Measurements from ENCODE around the gene AKT1.

AKT1 gene

GRCh38 chr14:104821229-104821945, 25.8 kb upstream of the AKT1 start:
- DNase-seq (ENCODE audit: low spot score), result no peak
- no peak overlapping the region for H2BK15ac ChIP-seq (ENCODE audit: low read length)

GRCh38 chr14:104820669-104821228, 25.2 kb upstream of the AKT1 start:
- Histone ChIP-seq H3K36me3 (replicated peaks in 1 of 2; ENCODE audit: control insufficient read depth in 2 of 2, insufficient read depth in 2 of 2, low read length in 2 of 2) (peaks cover 0 to 11% of the 10 kb centered on the region in 2 donors), H3K9me3 (replicated peaks in 1 of 2; ENCODE audit: control insufficient read depth in 2 of 2, insufficient read depth in 1 of 2, low read depth in 1 of 2, low read length in 2 of 2) (peaks cover 5 to 7% of the 10 kb centered on the region in 2 donors), H3K23ac (ENCODE audit: low read depth, low read length, poor library complexity) (no peak overlapping the region), H2BK12ac (ENCODE audit: low read length) (no peak overlapping the region), H2BK120ac (ENCODE audit: low read depth, low read length) (no peak overlapping the region), H3K4me3 (ENCODE audit: low read length in 2 of 2) (no peak overlapping the region), H2BK5ac (ENCODE audit: low read length) (no peak overlapping the region), H3K4me1 (ENCODE audit: control insufficient read depth in 2 of 2, insufficient read depth in 1 of 2, low read depth in 1 of 2, low read length in 2 of 2) (peaks cover 3 to 4% of the 10 kb centered on the region in 2 donors), H2AK5ac (ENCODE audit: low read depth, low read length) (no peak overlapping the region), H3K79me1 (ENCODE audit: low read depth, low read length) (no peaks in the 10 kb centered on the region), H3K27ac (replicated peaks; ENCODE audit: low read length) (no peak overlapping the region), H3K4me2 (ENCODE audit: insufficient read depth, low read length, poor library complexity, severe bottlenecking) (no peak overlapping the region), H4K8ac (ENCODE audit: low read depth, low read length) (peak overlapping the region; percentile 84), H3K9ac (ENCODE audit: low read depth, low read length, poor library complexity) (no peak overlapping the region), H3K4ac (ENCODE audit: low read length) (no peak overlapping the region), H3K27me3 (ENCODE audit: control insufficient read depth in 3 of 3, insufficient read depth in 3 of 3, low read depth in 1 of 3, low read length in 3 of 3) (peaks cover 2 to 16% (median 3%) of the 10 kb centered on the region in 3 experiments), H2AFZ (ENCODE audit: low read length) (no peak overlapping the region), H4K91ac (ENCODE audit: low read depth, low read length, poor library complexity) (no peak overlapping the region), H3K18ac (ENCODE audit: low read length) (no peak overlapping the region), H3K14ac (ENCODE audit: low read length) (no peak overlapping the region), H2BK15ac (ENCODE audit: low read length) (no peak overlapping the region)
- DNase-seq (ENCODE audit: low spot score), result no peak
- no CpG with 5 or more reads among the region's 22 CpGs for WGBS, 2 donors (ENCODE audit: extremely low coverage in 2 of 2, insufficient read length in 2 of 2, insufficient replicate concordance in 1 of 2)

More at GRCh38 chr14:104821229-104821945, 25.8 kb upstream of the AKT1 start:
- WGBS, 2 donors (ENCODE audit: extremely low coverage in 2 of 2, insufficient read length in 2 of 2, insufficient replicate concordance in 1 of 2), result no CpG with 5 or more reads among the region's 23 CpGs
- peak overlapping the region; percentile 14 for H2AK5ac ChIP-seq (ENCODE audit: low read depth, low read length)
- no peak overlapping the region for H2BK120ac ChIP-seq (ENCODE audit: low read depth, low read length)
- peaks cover 2 to 21% (median 4%) of the 10 kb centered on the region in 3 experiments for H3K27me3 ChIP-seq (ENCODE audit: control insufficient read depth in 3 of 3, insufficient read depth in 3 of 3, low read depth in 1 of 3, low read length in 3 of 3)
- no peak overlapping the region for H2AFZ ChIP-seq (ENCODE audit: low read length)
- no peak overlapping the region for H3K27ac ChIP-seq (replicated peaks; ENCODE audit: low read length)
- no peak overlapping the region for H4K91ac ChIP-seq (ENCODE audit: low read depth, low read length, poor library complexity)
- no peak overlapping the region for H3K4ac ChIP-seq (ENCODE audit: low read length)
- no peaks in the 10 kb centered on the region for H3K79me1 ChIP-seq (ENCODE audit: low read depth, low read length)
- H2BK12ac ChIP-seq (ENCODE audit: low read length), result no peak overlapping the region
- H3K4me1 ChIP-seq (ENCODE audit: control insufficient read depth in 2 of 2, insufficient read depth in 1 of 2, low read depth in 1 of 2, low read length in 2 of 2), result peaks cover 3 to 6% of the 10 kb centered on the region in 2 donors
- H2BK5ac ChIP-seq (ENCODE audit: low read length), result no peak overlapping the region
- no peak overlapping the region for H3K4me2 ChIP-seq (ENCODE audit: insufficient read depth, low read length, poor library complexity, severe bottlenecking)
- peak overlapping the region; percentile 60 for H3K23ac ChIP-seq (ENCODE audit: low read depth, low read length, poor library complexity)
- H3K4me3 ChIP-seq (ENCODE audit: low read length in 2 of 2), result no peak overlapping the region
- peaks cover 5 to 7% of the 10 kb centered on the region in 2 donors for H3K9me3 ChIP-seq (replicated peaks in 1 of 2; ENCODE audit: control insufficient read depth in 2 of 2, insufficient read depth in 1 of 2, low read depth in 1 of 2, low read length in 2 of 2)
- H4K8ac ChIP-seq (ENCODE audit: low read depth, low read length), result peak overlapping the region; percentile 84
- H3K14ac ChIP-seq (ENCODE audit: low read length), result no peak overlapping the region
- H3K18ac ChIP-seq (ENCODE audit: low read length), result no peak overlapping the region
- H3K36me3 ChIP-seq (replicated peaks in 1 of 2; ENCODE audit: control insufficient read depth in 2 of 2, insufficient read depth in 2 of 2, low read length in 2 of 2), result peaks cover 0 to 11% of the 10 kb centered on the region in 2 donors
- peak overlapping the region; percentile 33 for H3K9ac ChIP-seq (ENCODE audit: low read depth, low read length, poor library complexity)

GRCh38 chr14:104819361-104819781, 23.8 kb upstream of the AKT1 start:
- peaks cover 0 to 11% of the 10 kb centered on the region in 2 donors for H3K36me3 ChIP-seq (replicated peaks in 1 of 2; ENCODE audit: control insufficient read depth in 2 of 2, insufficient read depth in 2 of 2, low read length in 2 of 2)
- H3K14ac ChIP-seq (ENCODE audit: low read length), result no peak overlapping the region
- no peak overlapping the region for H2BK12ac ChIP-seq (ENCODE audit: low read length)
- H3K27ac ChIP-seq (replicated peaks; ENCODE audit: low read length), result no peak overlapping the region
- H3K4me3 ChIP-seq (ENCODE audit: low read length in 2 of 2), result no peak overlapping the region
- no peak overlapping the region for H2BK15ac ChIP-seq (ENCODE audit: low read length)
- H3K4me2 ChIP-seq (ENCODE audit: insufficient read depth, low read length, poor library complexity, severe bottlenecking), result no peak overlapping the region
- no peak for DNase-seq (ENCODE audit: low spot score)
- H2AFZ ChIP-seq (ENCODE audit: low read length), result no peak overlapping the region
- no peak overlapping the region for H2BK5ac ChIP-seq (ENCODE audit: low read length)
- H3K4ac ChIP-seq (ENCODE audit: low read length), result no peak overlapping the region
- WGBS, 2 donors (ENCODE audit: extremely low coverage in 2 of 2, insufficient read length in 2 of 2, insufficient replicate concordance in 1 of 2), result no CpG with 5 or more reads among the region's 12 CpGs
- H4K91ac ChIP-seq (ENCODE audit: low read depth, low read length, poor library complexity), result no peak overlapping the region
- no peak overlapping the region for H3K9ac ChIP-seq (ENCODE audit: low read depth, low read length, poor library complexity)
- no peak overlapping the region for H4K8ac ChIP-seq (ENCODE audit: low read depth, low read length)
- H3K4me1 ChIP-seq (ENCODE audit: control insufficient read depth in 2 of 2, insufficient read depth in 1 of 2, low read depth in 1 of 2, low read length in 2 of 2), result peaks cover 4 to 5% of the 10 kb centered on the region in 2 donors
- no peak overlapping the region for H3K23ac ChIP-seq (ENCODE audit: low read depth, low read length, poor library complexity)
- H3K18ac ChIP-seq (ENCODE audit: low read length), result no peak overlapping the region
- H2BK120ac ChIP-seq (ENCODE audit: low read depth, low read length), result no peak overlapping the region
- peaks cover 0 to 3% (median 0%) of the 10 kb centered on the region in 3 experiments for H3K27me3 ChIP-seq (ENCODE audit: control insufficient read depth in 3 of 3, insufficient read depth in 3 of 3, low read depth in 1 of 3, low read length in 3 of 3)
- H3K79me1 ChIP-seq (ENCODE audit: low read depth, low read length), result no peaks in the 10 kb centered on the region
- no peak overlapping the region for H2AK5ac ChIP-seq (ENCODE audit: low read depth, low read length)
- H3K9me3 ChIP-seq (replicated peaks in 1 of 2; ENCODE audit: control insufficient read depth in 2 of 2, insufficient read depth in 1 of 2, low read depth in 1 of 2, low read length in 2 of 2), result peaks cover 0 to under 1% of the 10 kb centered on the region in 2 donors

GRCh38 chr14:104818714-104819161, 23.2 kb upstream of the AKT1 start:
- Histone ChIP-seq H3K79me1 (ENCODE audit: low read depth, low read length) (no peaks in the 10 kb centered on the region), H3K4me2 (ENCODE audit: insufficient read depth, low read length, poor library complexity, severe bottlenecking) (no peak overlapping the region), H2BK5ac (ENCODE audit: low read length) (no peak overlapping the region), H3K14ac (ENCODE audit: low read length) (no peak overlapping the region), H3K9me3 (replicated peaks in 1 of 2; ENCODE audit: control insufficient read depth in 2 of 2, insufficient read depth in 1 of 2, low read depth in 1 of 2, low read length in 2 of 2) (no peaks in the 10 kb centered on the region), H3K27ac (replicated peaks; ENCODE audit: low read length) (no peak overlapping the region), H3K18ac (ENCODE audit: low read length) (no peak overlapping the region), H2AK5ac (ENCODE audit: low read depth, low read length) (no peak overlapping the region), H3K36me3 (replicated peaks in 1 of 2; ENCODE audit: control insufficient read depth in 2 of 2, insufficient read depth in 2 of 2, low read length in 2 of 2) (peaks cover 0 to 11% of the 10 kb centered on the region in 2 donors), H2BK12ac (ENCODE audit: low read length) (no peak overlapping the region), H3K9ac (ENCODE audit: low read depth, low read length, poor library complexity) (no peak overlapping the region), H4K8ac (ENCODE audit: low read depth, low read length) (peak overlapping the region; percentile 21), H3K4me1 (ENCODE audit: control insufficient read depth in 2 of 2, insufficient read depth in 1 of 2, low read depth in 1 of 2, low read length in 2 of 2) (peaks cover 5 to 8% of the 10 kb centered on the region in 2 donors), H3K4ac (ENCODE audit: low read length) (no peak overlapping the region), H3K27me3 (ENCODE audit: control insufficient read depth in 3 of 3, insufficient read depth in 3 of 3, low read depth in 1 of 3, low read length in 3 of 3) (peaks cover 0 to 4% (median 0%) of the 10 kb centered on the region in 3 experiments), H2AFZ (ENCODE audit: low read length) (no peak overlapping the region), H4K91ac (ENCODE audit: low read depth, low read length, poor library complexity) (no peak overlapping the region), H2BK15ac (ENCODE audit: low read length) (no peak overlapping the region), H3K4me3 (ENCODE audit: low read length in 2 of 2) (no peak overlapping the region), H3K23ac (ENCODE audit: low read depth, low read length, poor library complexity) (no peak overlapping the region), H2BK120ac (ENCODE audit: low read depth, low read length) (no peak overlapping the region)
- WGBS, 2 donors (ENCODE audit: extremely low coverage in 2 of 2, insufficient read length in 2 of 2, insufficient replicate concordance in 1 of 2), result no CpG with 5 or more reads among the region's 9 CpGs
- DNase-seq (ENCODE audit: low spot score), result no peak

All from neuronal stem cell (in vitro differentiated cells).